Measurements from ENCODE around the gene GALNTL6.

Gene GALNTL6

DNA sequence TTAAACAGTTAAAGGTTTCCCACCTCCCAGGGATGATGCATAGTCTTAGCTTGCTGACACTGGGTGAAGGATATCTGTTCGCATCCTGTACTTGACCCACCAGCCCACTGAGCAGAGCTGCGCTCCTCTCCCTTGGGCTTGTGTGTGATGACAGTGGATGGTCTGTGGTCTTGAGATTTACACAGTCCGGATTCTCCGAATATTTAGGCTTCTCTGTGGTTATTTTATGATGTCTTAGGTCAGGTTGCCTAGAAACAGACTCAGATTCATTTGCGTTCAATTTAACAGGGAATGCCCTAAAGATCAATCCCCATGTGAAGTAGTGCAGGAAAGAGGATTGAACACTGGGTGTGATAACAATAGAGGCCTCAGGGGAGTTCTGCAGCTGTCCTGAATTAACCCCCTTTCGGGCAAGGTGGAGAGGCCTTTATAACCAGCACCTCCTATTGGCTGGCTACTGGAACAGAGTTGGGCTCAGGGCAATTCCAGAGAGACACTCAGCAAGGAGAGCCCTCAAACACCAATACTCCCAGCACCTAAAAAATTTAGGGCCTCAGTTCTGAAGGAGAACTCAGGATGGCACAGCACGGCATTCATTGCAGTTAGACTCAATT is 702.2 kb downstream of the GALNTL6 start:
- Mint-ChIP-seq H3K27me3 (no peaks in the 10 kb centered on the region), H3K27ac (no peak overlapping the region), H3K4me3 (no peak overlapping the region), H3K9me3 (no peaks in the 10 kb centered on the region), H3K4me1 (ENCODE audit: low read depth) (no peaks in the 10 kb centered on the region), H3K36me3 (ENCODE audit: low read depth) (no peaks in the 10 kb centered on the region)
- intact Hi-C loops (cut with micrococcal nuclease), result no loop called here

DNA sequence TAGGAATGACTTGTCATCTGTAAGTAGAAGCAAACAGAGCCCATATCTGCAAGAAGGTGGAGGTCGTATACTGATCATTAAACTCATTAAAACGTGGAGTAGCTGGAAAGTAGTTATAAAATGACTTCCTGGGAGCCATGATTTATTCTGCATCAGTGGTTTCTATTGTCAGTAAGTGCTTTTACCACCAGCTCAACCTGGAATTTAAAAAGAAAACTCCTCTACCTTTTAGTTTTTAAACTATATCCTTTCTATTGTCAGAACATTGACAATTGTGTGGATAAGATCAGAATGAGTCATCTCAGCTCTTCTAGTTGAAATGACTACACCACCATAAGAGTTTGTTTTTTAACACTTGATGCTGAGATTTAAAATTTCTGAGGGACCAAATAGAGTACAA is 704.2 kb downstream of the GALNTL6 start:
- no peaks in the 10 kb centered on the region for H3K27me3 Mint-ChIP-seq
- H3K9me3 Mint-ChIP-seq, result no peaks in the 10 kb centered on the region
- no peaks in the 10 kb centered on the region for H3K4me1 Mint-ChIP-seq (ENCODE audit: low read depth)
- intact Hi-C loops (cut with micrococcal nuclease), result no loop called here
- H3K4me3 Mint-ChIP-seq, result no peak overlapping the region
- H3K27ac Mint-ChIP-seq, result no peak overlapping the region
- no peaks in the 10 kb centered on the region for H3K36me3 Mint-ChIP-seq (ENCODE audit: low read depth)

DNA sequence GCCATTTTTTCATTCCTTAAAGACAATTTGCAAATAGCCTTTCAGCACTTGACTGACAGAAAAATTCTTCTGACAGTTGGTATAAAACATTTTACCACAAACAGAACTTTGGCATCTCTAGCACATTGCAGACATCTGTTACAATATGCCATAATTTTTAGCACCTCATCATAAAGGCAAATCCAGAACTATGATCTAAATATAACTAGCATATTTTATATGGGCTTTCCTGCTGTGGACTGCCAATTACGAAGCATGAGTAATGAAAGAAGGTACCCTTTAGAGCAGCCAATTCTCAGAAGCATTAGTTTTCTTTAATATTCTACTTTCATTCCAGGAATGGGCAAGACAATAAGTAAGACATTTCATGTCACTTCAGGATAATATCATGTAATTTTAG is 708.0 kb downstream of the GALNTL6 start:
- intact Hi-C loops (cut with micrococcal nuclease), result no loop called here
- Mint-ChIP-seq H3K36me3 (ENCODE audit: low read depth) (no peaks in the 10 kb centered on the region), H3K4me1 (ENCODE audit: low read depth) (no peaks in the 10 kb centered on the region), H3K4me3 (no peak overlapping the region), H3K27ac (no peak overlapping the region), H3K27me3 (no peaks in the 10 kb centered on the region), H3K9me3 (no peaks in the 10 kb centered on the region)

DNA sequence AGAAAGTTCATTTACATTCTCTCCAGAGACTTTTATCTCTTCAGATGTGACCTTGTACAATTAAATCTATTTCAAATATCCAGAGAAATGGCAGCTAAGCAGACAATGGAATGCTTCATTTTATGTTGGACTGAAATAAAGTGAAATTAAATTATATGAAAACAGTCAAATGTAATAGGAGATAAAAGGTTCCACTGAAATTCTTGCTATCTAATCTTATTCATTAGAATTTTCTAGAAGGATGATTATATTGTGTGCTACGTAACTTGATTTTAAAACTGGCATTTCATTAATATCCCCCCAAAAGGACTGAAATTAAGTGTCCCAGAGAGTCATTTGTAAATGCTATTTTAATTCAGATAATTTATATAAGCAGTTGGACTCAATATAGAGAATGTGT is 708.5 kb downstream of the GALNTL6 start:
- Mint-ChIP-seq H3K27ac (no peak overlapping the region), H3K27me3 (no peaks in the 10 kb centered on the region), H3K4me3 (no peak overlapping the region), H3K36me3 (ENCODE audit: low read depth) (no peaks in the 10 kb centered on the region), H3K4me1 (ENCODE audit: low read depth) (no peaks in the 10 kb centered on the region), H3K9me3 (no peaks in the 10 kb centered on the region)
- intact Hi-C loops (cut with micrococcal nuclease), result no loop called here

DNA sequence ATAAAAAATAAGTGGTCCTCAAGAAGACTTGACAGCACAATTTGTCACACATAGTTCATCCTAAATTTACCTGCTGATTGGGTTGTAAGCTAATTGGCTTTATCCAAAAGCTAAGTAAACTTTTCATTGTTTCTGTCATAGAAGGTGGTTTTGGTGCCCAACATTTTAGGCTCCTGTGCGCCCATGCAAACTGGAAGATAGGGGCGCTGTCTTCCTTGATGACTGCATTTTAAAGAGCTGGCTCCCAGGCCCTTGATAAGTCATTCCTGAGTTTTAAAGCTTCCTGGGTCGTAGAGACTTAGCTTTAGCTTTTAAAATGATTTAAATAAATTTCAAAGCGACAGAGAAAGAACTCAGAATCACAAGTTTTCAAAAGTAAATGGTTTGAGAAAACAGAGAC is 730.0 kb downstream of the GALNTL6 start:
- H3K36me3 Mint-ChIP-seq (ENCODE audit: low read depth), result no peaks in the 10 kb centered on the region
- intact Hi-C loops (cut with micrococcal nuclease), result no loop called here
- H3K4me3 Mint-ChIP-seq, result no peak overlapping the region
- peaks cover 10% of the 10 kb centered on the region for H3K9me3 Mint-ChIP-seq
- H3K27ac Mint-ChIP-seq, result no peak overlapping the region
- H3K27me3 Mint-ChIP-seq, result no peaks in the 10 kb centered on the region
- H3K4me1 Mint-ChIP-seq (ENCODE audit: low read depth), result no peaks in the 10 kb centered on the region

DNA sequence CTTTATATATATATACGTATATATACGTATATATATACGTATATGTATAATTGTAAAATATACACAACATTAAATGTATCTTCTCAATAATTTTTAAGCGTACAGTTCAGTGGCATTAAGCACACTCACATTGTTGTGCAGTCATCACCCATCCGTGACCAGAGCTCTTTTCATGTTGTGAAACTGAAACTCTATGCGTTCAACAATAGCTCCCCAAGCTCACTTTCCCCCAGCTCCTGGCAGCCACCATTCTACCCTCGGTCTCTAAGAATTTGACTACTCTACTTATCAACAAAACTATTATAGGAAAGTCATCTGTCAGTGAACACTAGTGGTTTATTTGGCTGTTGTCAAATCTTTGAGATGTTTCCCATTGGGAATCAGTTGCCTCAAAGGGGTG is 733.6 kb downstream of the GALNTL6 start:
- intact Hi-C loops (cut with micrococcal nuclease), result no loop called here
- H3K27ac Mint-ChIP-seq, result no peak overlapping the region
- no peak overlapping the region for H3K4me3 Mint-ChIP-seq
- no peaks in the 10 kb centered on the region for H3K36me3 Mint-ChIP-seq (ENCODE audit: low read depth)
- no peaks in the 10 kb centered on the region for H3K27me3 Mint-ChIP-seq
- H3K9me3 Mint-ChIP-seq, result peaks cover 6% of the 10 kb centered on the region
- H3K4me1 Mint-ChIP-seq (ENCODE audit: low read depth), result no peaks in the 10 kb centered on the region

DNA sequence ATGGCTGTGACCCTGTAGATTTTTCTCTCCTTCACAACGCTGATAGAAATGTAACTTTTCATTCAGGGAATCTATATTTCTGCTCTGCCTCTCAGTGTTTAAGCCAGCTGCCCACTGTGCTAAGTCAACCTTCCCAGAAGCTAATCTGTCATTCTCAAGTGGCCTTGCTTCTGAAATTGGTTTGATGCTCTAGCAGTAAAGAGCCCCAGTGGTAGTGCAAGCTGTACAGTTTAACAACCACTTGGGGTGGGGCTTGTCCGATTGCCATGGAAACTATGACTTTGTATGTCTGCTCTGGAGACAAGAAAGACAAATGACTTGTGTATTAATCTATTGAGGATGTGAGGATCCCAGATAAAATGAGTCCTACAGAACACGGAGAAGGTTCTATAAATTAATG is 734.5 kb downstream of the GALNTL6 start:
- H3K27ac Mint-ChIP-seq, result no peak overlapping the region
- no peaks in the 10 kb centered on the region for H3K9me3 Mint-ChIP-seq
- H3K27me3 Mint-ChIP-seq, result no peaks in the 10 kb centered on the region
- intact Hi-C loops (cut with micrococcal nuclease), result no loop called here
- no peak overlapping the region for H3K4me3 Mint-ChIP-seq
- H3K4me1 Mint-ChIP-seq (ENCODE audit: low read depth), result no peaks in the 10 kb centered on the region
- no peaks in the 10 kb centered on the region for H3K36me3 Mint-ChIP-seq (ENCODE audit: low read depth)

DNA sequence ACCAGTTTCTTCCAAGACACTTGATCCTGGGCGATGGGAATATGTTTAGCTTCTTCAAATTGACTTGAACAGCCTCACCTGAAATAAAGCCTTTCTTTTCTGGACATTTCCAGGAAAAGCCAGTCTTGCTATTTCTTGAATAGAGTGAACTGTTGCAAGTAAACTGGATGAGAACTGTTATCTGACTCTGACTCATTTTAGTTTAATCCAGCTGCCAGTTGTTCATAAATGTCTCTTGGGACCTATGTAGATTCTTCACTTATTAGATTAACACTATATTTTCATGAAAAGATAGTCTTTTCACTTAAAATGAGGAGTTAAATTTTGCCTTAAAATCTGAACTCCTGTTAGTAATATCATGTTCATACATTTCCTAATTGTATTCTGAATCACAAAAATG is 740.0 kb downstream of the GALNTL6 start:
- Mint-ChIP-seq H3K4me3 (no peak overlapping the region), H3K9me3 (no peaks in the 10 kb centered on the region), H3K27ac (no peak overlapping the region), H3K36me3 (ENCODE audit: low read depth) (no peaks in the 10 kb centered on the region), H3K27me3 (no peaks in the 10 kb centered on the region), H3K4me1 (ENCODE audit: low read depth) (no peaks in the 10 kb centered on the region)
- intact Hi-C loops (cut with micrococcal nuclease), result no loop called here

DNA sequence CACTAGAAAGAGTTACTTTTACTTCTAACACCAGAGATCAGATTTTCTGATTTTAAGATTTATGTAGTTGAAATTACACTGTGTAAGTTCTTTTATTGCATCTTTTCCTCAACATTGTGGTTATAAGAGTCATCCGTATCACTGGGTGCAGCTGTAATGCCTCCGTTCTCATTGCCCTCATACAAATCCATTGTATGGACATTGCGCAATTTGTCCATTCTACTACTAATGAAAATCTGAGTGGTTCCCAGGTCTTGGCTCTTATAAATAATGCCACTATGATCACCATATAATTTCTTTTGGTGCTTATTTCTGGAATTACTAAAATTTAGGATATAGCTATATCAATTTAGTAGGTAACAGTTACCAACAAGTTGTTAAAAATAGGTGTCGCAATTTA is 741.4 kb downstream of the GALNTL6 start:
- Mint-ChIP-seq H3K9me3 (no peaks in the 10 kb centered on the region), H3K27ac (no peak overlapping the region), H3K4me1 (ENCODE audit: low read depth) (no peaks in the 10 kb centered on the region), H3K27me3 (no peaks in the 10 kb centered on the region), H3K36me3 (ENCODE audit: low read depth) (no peaks in the 10 kb centered on the region), H3K4me3 (no peak overlapping the region)
- intact Hi-C loops (cut with micrococcal nuclease), result no loop called here

DNA sequence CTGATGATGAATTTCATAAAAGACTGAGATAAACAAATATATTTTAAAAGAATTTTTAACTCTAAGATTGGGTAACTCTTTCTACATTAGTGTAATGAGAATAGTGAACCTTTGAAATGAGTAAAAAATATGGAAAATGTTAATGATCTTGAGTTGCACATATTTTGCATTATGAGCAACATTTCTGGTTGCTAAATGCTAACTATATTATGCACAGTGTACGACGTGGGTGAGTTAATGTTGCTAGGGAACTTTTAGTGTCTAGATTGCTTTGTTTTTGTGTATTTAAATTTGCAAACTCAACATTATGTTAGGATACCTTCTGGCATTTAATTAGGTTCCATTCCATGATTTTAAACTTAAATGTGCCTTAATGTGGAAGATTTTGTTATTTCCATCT is 742.5 kb downstream of the GALNTL6 start:
- Mint-ChIP-seq H3K36me3 (ENCODE audit: low read depth) (no peaks in the 10 kb centered on the region), H3K4me1 (ENCODE audit: low read depth) (no peaks in the 10 kb centered on the region), H3K4me3 (no peak overlapping the region), H3K27ac (no peak overlapping the region), H3K27me3 (no peaks in the 10 kb centered on the region), H3K9me3 (no peaks in the 10 kb centered on the region)
- intact Hi-C loops (cut with micrococcal nuclease), result no loop called here

DNA sequence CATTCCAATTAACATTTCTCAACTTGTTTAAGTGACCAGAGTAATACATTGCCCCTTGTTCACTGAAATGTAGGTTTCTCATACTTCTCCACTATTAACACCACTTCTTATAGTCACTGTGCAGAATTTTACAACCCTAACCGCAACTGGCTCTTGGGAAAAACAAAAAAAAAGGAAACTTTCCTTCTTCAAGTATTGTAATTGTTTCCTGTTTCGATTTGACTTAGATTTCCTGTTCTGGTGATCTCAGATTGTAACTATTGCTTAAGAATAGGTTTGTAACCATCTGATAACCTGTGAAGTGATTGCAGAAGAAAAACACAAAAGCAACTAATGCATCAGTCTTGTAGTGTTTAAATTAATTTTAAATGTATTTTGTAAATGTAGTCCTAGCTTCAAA is 760.7 kb downstream of the GALNTL6 start:
- H3K4me3 Mint-ChIP-seq, result no peak overlapping the region
- H3K36me3 Mint-ChIP-seq (ENCODE audit: low read depth), result no peaks in the 10 kb centered on the region
- H3K27ac Mint-ChIP-seq, result no peak overlapping the region
- H3K9me3 Mint-ChIP-seq, result peaks cover 3% of the 10 kb centered on the region
- intact Hi-C loops (cut with micrococcal nuclease), result no loop called here
- H3K4me1 Mint-ChIP-seq (ENCODE audit: low read depth), result peaks cover 16% of the 10 kb centered on the region
- H3K27me3 Mint-ChIP-seq, result peaks cover 32% of the 10 kb centered on the region

DNA sequence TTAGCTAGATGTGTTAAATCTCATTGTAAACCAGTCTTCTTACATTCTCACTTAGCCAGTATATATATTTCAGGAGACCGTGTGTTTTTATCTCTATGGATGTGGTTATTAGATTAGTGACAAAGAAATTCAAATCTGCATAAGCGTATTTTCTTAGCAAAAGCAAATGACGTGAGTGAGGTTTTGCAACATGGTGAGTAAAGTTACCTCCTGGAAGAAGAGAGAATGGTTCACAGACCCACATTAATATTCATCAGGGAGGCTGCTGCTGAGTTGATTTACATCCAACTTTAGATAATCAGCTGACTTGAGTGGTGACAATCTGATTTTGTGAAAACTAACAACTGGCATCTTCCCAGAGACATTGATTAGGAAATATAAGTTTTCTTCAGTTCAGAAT is 765.5 kb downstream of the GALNTL6 start:
- H3K9me3 Mint-ChIP-seq, result no peaks in the 10 kb centered on the region
- H3K4me1 Mint-ChIP-seq (ENCODE audit: low read depth), result peaks cover 5% of the 10 kb centered on the region
- peaks cover 19% of the 10 kb centered on the region for H3K27me3 Mint-ChIP-seq
- no peak overlapping the region for H3K4me3 Mint-ChIP-seq
- intact Hi-C loops (cut with micrococcal nuclease), result no loop called here
- H3K27ac Mint-ChIP-seq, result no peak overlapping the region
- no peaks in the 10 kb centered on the region for H3K36me3 Mint-ChIP-seq (ENCODE audit: low read depth)

DNA sequence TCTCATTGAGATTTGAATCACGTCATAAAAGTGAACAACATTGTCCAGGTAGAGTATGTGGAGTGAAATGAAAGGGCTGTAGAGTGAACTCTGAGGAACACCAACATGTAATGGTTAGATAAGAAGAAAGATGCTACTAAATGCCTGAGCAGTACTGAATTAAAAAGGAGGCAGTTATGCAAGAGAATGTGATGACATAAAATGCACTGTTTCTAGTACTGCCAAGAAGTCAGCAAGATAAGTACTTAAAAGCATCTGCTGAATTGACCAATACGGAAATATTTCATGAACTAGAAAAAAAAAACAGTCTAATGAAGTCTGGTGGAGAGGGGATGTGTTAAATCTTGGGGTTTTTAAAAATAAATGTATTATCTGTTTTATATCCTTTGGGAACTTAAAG is 771.6 kb downstream of the GALNTL6 start:
- H3K4me3 Mint-ChIP-seq, result no peak overlapping the region
- no peaks in the 10 kb centered on the region for H3K9me3 Mint-ChIP-seq
- peaks cover 8% of the 10 kb centered on the region for H3K4me1 Mint-ChIP-seq (ENCODE audit: low read depth)
- intact Hi-C loops (cut with micrococcal nuclease), result no loop called here
- no peaks in the 10 kb centered on the region for H3K36me3 Mint-ChIP-seq (ENCODE audit: low read depth)
- peaks cover 8% of the 10 kb centered on the region for H3K27me3 Mint-ChIP-seq
- H3K27ac Mint-ChIP-seq, result no peak overlapping the region

DNA sequence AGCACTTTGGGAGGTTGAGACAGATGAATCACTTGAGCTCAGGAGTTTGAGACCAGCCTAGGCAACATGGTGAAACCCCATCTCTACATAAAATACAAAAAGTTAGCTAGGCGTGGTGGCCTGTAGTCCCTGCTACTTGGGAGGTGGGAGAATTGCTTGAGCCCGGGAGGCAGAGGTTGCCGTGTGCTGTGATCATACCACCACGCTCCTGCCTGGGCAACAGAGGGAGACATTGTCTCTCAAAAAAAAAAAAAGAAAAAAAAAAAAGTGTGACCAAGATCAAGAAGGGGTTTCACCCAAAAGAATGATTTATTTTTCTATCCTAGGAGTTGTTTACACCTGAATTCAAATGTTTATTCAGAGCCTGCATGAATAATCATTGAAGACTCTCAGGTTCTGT is 783.0 kb downstream of the GALNTL6 start:
- H3K27me3 Mint-ChIP-seq, result no peaks in the 10 kb centered on the region
- no peaks in the 10 kb centered on the region for H3K9me3 Mint-ChIP-seq
- H3K36me3 Mint-ChIP-seq (ENCODE audit: low read depth), result no peaks in the 10 kb centered on the region
- H3K4me1 Mint-ChIP-seq (ENCODE audit: low read depth), result no peaks in the 10 kb centered on the region
- no peak overlapping the region for H3K4me3 Mint-ChIP-seq
- intact Hi-C loops (cut with micrococcal nuclease), result no loop called here
- no peak overlapping the region for H3K27ac Mint-ChIP-seq

DNA sequence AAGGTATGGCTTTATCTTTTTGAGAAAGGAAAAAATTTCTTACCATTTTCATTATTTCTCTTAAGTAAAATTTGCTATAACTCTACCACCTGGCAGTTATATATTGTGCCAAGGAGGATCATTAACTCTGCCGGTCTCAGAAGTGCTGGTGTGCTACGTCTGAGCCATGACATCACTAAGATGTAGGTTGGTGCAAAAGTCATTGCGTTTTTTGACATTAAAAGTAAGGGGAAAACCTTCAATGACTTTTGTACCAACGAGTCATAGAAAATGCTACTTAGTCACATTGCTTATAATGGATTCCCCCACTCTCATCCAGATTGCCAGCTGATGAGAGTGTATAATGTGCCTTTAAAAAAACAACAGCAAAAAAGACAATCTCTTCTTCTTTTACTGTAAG is 786.4 kb downstream of the GALNTL6 start:
- no peak overlapping the region for H3K4me3 Mint-ChIP-seq
- no peak overlapping the region for H3K27ac Mint-ChIP-seq
- intact Hi-C loops (cut with micrococcal nuclease), result no loop called here
- H3K36me3 Mint-ChIP-seq (ENCODE audit: low read depth), result no peaks in the 10 kb centered on the region
- H3K27me3 Mint-ChIP-seq, result no peaks in the 10 kb centered on the region
- H3K9me3 Mint-ChIP-seq, result no peaks in the 10 kb centered on the region
- no peaks in the 10 kb centered on the region for H3K4me1 Mint-ChIP-seq (ENCODE audit: low read depth)
